Activated T-cell treated with anti-CD3 and anti-CD28 coated beads for 1 hour (primary cell): Measurements from ENCODE around the gene SIRT4.

Experiments used
- DNase-seq: peaks from one replicate; pipeline ENCODE4 v3.0.0-alpha.2; 2020; ENCODE audit warnings: low read depth

Gene SIRT4

DNA sequence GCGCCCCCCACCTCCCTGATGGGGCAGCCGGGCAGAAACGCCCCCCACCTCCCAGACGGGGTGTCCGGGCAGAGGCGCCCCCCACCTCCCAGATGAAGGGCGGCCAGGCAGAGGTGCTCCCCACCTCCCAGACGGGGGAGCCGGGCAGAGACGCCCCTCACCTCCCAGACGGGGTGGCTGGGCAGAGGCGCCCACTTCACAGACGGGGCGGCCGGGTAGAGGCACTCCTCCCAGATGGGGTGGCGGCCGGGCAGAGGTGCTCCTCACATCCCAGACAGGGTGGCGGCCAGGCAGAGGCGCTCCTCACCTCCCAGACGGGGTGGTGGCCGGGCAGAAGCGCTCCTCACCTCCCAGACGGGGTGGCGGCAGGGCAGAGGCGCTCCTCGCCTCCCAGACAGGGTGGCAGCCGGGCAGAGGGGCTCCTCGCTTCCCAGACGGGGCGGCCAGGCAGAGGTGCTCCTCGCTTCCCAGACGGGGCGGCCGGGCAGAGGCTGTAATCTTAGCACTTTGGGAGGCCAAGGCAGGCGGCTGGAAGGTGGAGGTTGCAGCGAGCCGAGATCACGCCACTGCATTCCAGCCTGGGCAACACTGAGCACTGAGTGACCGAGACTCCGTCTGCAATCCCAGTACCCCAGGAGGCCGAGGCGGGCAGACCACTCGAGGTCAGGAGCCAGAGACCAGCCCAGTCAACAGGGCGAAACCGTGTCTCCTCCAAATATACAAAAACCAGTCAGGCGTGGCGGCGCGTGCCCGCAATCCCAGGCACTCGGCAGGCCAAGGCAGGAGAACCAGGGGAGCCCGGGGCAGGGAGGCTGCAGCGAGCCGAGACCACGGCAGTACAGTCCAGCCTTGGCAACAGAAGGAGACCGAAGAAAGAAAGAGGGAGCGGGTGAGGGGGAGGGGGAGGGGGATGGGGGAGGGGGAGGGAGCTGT is 23.7 kb upstream of the SIRT4 start:
- no peak for DNase-seq

GRCh38 chr12:120283318-120283717 is 18.8 kb upstream of the SIRT4 start:
- no peak for DNase-seq

GRCh38 chr12:120284381-120284780 is 17.7 kb upstream of the SIRT4 start:
- DNase-seq: no peak

GRCh38 chr12:120286768-120287490 is 15.2 kb upstream of the SIRT4 start:
- no peak for DNase-seq

DNA sequence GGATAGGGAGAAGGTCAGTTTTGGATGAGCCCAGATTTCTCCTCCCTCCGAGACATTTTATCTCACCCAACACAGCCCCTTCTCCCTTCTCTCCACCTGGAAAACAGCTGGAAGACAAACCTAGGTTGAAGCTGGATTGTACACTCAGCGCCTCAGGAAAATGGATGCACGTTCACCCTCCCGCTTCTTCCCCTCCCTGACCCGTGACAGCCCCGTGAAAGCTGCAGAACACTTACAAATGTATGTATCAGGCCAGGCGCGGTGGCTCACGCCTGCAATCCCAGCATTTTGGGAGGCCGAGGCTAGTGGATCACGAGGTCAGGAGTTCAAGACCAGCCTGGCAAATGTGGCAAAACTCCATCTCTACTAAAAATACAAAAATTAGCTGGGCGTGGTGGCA is 14.6 kb upstream of the SIRT4 start:
- DNase-seq: no peak

DNA sequence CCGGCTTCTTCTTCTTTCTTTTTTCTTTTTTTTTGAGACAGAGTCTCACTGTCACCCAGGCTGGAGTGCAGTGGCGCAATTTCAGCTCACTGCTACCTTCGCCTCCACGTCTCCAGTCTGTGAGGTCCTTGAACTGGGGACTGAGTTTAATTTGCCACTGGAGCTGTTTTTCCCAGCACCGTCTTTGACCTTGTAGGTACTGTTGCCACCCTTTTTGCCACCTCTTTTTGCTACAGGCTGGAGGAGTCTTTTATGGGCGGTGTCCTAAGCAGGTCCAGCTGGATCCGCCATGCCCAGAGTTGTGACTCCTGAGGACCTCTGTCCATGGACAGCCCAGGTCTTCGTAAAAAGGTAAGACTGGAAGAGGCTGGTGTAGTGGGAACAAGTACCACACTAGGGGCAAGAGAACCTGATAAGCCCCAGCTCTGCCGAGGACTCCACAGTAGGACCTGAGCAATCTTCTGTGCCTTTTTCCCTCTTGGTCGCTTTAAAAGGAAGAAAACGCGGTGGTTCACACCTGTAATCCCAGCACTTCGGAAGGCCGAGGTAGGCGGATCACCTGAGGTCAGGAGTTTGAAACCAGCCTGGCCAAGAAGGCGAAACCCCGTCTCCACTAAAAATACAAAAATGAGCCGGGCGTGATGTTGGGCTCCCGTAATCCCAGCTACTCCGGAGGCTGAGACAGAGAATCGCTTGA is 11.4 kb upstream of the SIRT4 start:
- peak; percentile 7 for DNase-seq

- no peak for DNase-seq
Measured at GRCh38 chr12:120292411-120292660, 9.8 kb upstream of the SIRT4 start.

- DNase-seq: peak; percentile 58
Measured at GRCh38 chr12:120292661-120293531, 9.2 kb upstream of the SIRT4 start, which contains the start of gene RNU4-1. TSS of gene RNU4-1 (minus strand) at chr12:120293237.

DNA sequence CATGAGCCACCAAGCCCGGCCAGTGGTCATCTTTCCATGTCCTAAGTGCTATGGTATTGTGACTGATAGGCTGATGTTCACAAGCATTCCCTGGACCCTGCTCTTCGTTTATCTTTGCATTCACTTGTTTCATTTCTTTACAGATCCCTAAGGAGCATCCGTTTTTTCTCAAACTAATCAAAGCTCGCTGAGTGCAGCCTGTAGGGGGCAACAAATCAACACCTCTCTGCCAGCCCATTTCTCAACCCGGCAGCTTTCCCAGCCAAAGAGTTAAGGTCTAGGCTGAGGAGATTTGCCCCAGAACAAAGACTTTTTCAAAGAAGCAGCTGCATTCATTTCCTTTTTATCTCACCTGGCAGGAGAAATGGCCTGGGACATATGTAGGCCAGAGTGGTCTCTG is 12.1 kb downstream of the SIRT4 start:
- DNase-seq: no peak

DNA sequence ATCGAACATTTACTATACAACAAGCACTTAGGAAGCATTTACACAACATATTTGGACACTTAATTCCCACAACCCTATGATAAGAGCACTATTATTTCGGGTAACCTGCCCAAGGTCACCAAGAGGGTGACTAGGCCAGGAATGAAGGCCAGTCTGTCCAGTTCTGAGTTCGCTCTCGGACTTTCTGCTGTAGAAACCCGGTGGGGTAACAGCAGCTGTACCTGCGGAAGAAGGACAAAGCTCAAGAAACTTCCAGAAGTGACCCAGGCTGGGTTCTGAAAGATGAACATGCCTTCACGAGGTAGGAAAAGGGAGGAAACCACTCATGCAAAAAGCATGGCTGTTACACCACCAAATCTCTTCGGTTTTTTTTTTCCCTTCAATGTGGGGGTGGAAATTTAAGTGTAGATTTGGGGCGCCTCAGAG is 14.7 kb downstream of the SIRT4 start:
- DNase-seq: no peak

GRCh38 chr12:120317224-120318105 is 15.3 kb downstream of the SIRT4 start:
- DNase-seq: peak; percentile 100

DNA sequence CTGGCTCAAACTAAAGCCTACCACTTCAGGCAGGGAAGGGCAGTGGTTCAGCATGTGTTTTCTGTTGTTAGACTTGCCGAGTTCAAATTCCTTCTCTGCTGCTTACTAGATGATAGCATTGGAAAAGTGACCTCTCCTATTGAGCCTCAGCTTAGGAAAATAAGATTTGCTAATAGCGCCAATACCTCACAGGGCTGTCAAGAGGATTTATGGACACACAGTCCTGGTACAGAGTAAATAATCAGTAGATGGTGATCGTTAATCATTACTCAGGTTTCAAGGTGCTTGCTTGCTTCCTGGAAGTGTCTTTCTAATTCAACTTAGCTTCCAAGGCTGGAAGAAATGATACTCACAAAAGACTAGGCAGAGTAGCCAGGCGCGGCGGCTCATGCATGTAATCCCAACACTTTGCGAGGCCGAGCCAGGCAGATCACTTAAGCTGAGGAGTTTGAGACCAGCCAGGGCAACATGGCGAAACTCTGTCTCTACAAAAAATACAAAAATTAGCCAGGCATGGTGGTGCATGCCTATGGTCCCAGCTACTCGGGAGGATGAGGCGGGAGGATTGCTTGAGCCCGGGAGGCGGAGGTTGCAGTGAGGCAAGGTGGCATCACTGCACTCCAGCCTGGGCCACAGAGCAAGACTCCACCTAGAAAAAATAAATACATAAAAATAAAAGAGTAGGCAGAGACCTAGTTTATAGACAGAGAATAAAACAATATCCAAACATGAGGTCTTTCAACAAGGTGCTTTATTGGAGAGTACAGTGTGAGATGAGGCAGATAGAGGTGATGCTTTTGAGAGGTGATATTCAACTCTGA is 19.5 kb downstream of the SIRT4 start:
- no peak for DNase-seq

DNA sequence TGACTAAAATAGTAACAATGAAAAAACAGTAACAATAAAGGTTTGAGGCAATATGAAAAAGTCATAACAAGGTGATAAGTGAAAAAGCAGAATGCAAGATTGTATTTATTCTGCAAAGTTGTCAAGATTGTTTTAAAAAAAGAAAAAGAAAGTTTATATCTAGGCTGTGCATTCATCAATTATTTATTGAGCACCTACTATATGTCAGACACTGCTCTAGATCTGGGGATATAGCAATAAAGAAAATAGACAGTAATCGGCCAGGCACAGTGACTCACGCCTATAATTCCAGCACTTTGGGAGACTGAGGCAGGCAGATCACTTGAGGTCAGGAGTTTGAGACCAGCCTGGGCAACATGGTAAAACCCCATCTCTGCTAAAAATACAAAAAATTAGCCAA is 21.7 kb downstream of the SIRT4 start:
- no peak for DNase-seq

DNA sequence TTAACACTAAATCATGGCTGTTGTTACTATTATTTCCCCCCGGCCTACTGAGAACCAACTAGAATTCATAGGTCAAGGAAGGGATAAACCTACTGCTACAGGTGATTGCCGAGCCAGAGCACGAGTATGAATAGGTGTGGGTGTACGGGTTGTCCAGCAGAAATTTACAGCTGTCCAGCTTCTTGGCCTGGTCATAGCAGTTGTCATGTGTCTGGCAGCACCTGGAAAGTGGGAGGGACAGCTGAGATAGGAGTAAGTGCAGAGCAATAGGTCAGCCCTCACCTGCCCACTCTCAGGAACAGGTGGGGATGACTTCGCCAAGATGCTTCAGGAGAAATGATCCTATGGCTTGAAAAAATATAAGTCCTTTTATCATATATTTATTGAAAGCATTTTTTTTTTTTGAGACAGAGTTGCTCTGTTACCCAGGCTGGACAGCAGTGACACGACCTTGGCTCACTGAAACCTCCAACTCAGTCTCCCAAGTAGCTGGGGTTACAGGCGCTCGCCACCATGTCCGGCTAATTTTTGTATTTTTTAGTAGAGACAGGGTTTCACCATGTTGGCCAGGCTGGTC is 22.8 kb downstream of the SIRT4 start:
- no peak for DNase-seq

DNA sequence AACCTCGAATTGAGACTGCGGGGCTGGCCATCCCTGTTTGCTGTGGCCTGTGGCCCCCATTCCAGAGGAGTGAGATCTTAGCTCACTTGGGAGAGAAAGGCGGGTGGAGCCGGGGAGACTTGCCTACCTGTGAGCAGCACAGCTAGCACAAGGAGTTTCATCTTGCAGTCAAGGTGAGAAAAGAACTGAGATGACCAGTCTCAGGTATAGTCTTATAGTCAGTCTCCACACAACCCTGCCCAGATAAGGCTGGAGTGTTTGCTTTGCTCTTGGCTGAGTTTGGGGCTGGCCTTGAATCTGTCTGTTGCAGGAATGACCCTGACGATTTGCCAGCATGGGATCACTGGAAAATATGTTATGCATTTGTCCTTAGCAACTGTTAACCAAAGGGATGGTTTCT is 25.5 kb downstream of the SIRT4 start, which contains the start of gene PLA2G1B:
TSS of gene PLA2G1B (minus strand) at position 187 of the 400 bp plus-strand sequence. CDS start at position 161, 26 bp downstream.
- DNase-seq: no peak

GRCh38 chr12:120328228-120328627 is 26.1 kb downstream of the SIRT4 start:
- no peak for DNase-seq

- DNase-seq: no peak
Measured at GRCh38 chr12:120331390-120331789, 29.3 kb downstream of the SIRT4 start.

- DNase-seq: no peak
Measured at GRCh38 chr12:120332041-120332440, 29.9 kb downstream of the SIRT4 start.

GRCh38 chr12:120332523-120332922 is 30.4 kb downstream of the SIRT4 start:
- no peak for DNase-seq
